ENCODE results near the gene GCC1. TPM values are rescaled to one million over a fixed set of nuclear protein-coding genes. Genes with fewer than 3 reads are reported as not detected.

The GCC1 gene
- total and polyA plus RNA-seq, 2 donors (not counting 1 experiment from before 2014, with no cell fraction given) = 10.3 to 25.5 TPM

DNA sequence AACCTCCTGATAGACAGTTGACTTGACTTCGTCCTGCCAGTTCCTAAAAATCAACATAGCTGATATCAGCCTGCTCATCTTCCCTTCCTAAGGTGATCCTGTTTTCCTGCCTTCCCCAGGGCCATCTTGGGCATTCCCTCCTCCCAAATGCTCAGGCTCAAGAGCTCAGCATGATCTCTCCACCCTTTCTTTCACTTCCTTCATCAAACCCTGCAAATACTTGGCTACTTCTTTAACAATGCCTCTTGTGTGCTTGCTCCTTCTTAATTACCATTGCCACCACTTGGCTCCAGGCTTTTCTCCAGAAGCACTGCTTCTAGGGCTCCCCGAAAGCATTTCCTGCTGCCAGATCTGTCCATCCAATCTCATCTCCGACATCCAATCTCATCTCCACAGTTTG is 15.5 kb upstream of the GCC1 start:
- Histone ChIP-seq H3K4me2 (replicated peaks; ENCODE audit: low read depth, low read length, poor library complexity, severe bottlenecking) (no peak overlapping the region), H3K9ac (ENCODE audit: low read length) (no peak overlapping the region), H3K4me1 (ENCODE audit: control insufficient read depth in 2 of 2, insufficient read depth in 2 of 2, low read length in 2 of 2) (no peaks in the 10 kb centered on the region), H4K20me1 (ENCODE audit: control insufficient read depth, insufficient read depth, low read length, poor library complexity, severe bottlenecking) (no peaks in the 10 kb centered on the region), H2AFZ (ENCODE audit: insufficient read depth, low read depth, low read length, poor library complexity, severe bottlenecking) (no peak overlapping the region), H3K79me2 (ENCODE audit: control insufficient read depth, insufficient read depth, low read length) (no peaks in the 10 kb centered on the region), H3K27ac (ENCODE audit: low read length in 2 of 2) (no peak overlapping the region), H3K9me3 (ENCODE audit: control extremely low read depth in 1 of 3, control insufficient read depth in 2 of 3, insufficient read depth in 1 of 3, low read length in 2 of 3) (no peaks in the 10 kb centered on the region), H3K27me3 (replicated peaks in 1 of 4; ENCODE audit: control extremely low read depth in 1 of 4, control insufficient read depth in 3 of 4, insufficient read depth in 4 of 4, low read length in 3 of 4) (no peaks in the 10 kb centered on the region), H3K36me3 (replicated peaks in 1 of 2; ENCODE audit: control extremely low read depth in 1 of 2, control insufficient read depth in 1 of 2, extremely low read depth in 1 of 2, insufficient read depth in 2 of 2, low read length in 1 of 2) (no peaks in the 10 kb centered on the region), H3K4me3 (ENCODE audit: control extremely low read depth in 1 of 5, extremely low read depth in 1 of 5, insufficient read depth in 1 of 5, low read depth in 2 of 5, low read length in 4 of 5) (no peak overlapping the region)
- no peak for DNase-seq
- Mint-ChIP-seq H3K9me3 (ENCODE audit: insufficient read depth) (no peaks in the 10 kb centered on the region), H3K4me1 (no peaks in the 10 kb centered on the region), H3K4me3 (no peak overlapping the region), H3K27ac (no peak overlapping the region), H3K27me3 (peaks cover 6% of the 10 kb centered on the region)
- ChIA-PET POLR2A (no interaction called here), CTCF (no interaction called here)
- WGBS (ENCODE audit: insufficient coverage) = 97% methylated on average over 3 of the region's 3 CpGs
- intact Hi-C loops (cut with micrococcal nuclease) = no loop called here
- ATAC-seq (ENCODE audit: low read depth) = no peak
- no peak for TF ChIP-seq EZH2 (IDR thresholded peaks at IDR 0.05; ENCODE audit: borderline replicate concordance, insufficient read depth, low read depth, low read length, poor library complexity, severe bottlenecking)
- TF ChIP-seq, protein P1, sequence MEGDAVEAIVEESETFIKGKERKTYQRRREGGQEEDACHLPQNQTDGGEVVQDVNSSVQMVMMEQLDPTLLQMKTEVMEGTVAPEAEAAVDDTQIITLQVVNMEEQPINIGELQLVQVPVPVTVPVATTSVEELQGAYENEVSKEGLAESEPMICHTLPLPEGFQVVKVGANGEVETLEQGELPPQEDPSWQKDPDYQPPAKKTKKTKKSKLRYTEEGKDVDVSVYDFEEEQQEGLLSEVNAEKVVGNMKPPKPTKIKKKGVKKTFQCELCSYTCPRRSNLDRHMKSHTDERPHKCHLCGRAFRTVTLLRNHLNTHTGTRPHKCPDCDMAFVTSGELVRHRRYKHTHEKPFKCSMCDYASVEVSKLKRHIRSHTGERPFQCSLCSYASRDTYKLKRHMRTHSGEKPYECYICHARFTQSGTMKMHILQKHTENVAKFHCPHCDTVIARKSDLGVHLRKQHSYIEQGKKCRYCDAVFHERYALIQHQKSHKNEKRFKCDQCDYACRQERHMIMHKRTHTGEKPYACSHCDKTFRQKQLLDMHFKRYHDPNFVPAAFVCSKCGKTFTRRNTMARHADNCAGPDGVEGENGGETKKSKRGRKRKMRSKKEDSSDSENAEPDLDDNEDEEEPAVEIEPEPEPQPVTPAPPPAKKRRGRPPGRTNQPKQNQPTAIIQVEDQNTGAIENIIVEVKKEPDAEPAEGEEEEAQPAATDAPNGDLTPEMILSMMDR (IDR thresholded peaks at IDR 0.05) = no peak

DNA sequence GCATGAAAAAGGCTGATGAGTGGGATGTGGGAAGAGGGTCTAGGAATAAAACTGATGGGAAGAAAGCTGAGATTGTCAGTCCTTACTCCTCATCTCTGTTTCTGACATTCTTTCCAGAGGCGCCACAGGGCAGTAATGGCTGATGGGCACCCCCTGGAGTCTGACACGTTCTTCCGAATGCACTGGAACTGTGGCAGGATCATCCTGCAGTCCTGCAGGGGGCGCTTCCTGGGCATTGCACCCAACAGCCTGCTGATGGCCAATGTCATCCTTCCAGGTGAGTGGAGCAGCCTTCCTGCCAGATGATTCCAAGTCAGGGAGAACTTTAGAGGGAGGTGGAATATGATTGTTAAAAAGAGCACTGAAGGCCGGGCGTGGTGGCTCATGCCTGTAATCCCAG is 12.9 kb upstream of the GCC1 start:
- DNase-seq = no peak
- ATAC-seq (ENCODE audit: low read depth) = no peak

More for the DNA sequence above, 12.9 kb upstream of the GCC1 start:
- ChIA-PET CTCF (no interaction called here), POLR2A (interaction anchor here (0.7 kb wide), 1 partner anchor 615 kb away, joined by 6 read pairs; no protein-coding TSS in a partner anchor)
- H3K27ac ChIP-seq (ENCODE audit: low read length in 2 of 2) = no peak overlapping the region
- H3K4me2 ChIP-seq (replicated peaks; ENCODE audit: low read depth, low read length, poor library complexity, severe bottlenecking) = no peak overlapping the region
- Mint-ChIP-seq H3K9me3 (ENCODE audit: insufficient read depth) (no peaks in the 10 kb centered on the region), H3K27me3 (peaks cover 6% of the 10 kb centered on the region), H3K4me3 (no peak overlapping the region), H3K4me1 (no peaks in the 10 kb centered on the region), H3K27ac (no peak overlapping the region)
- no peak overlapping the region for H2AFZ ChIP-seq (ENCODE audit: insufficient read depth, low read depth, low read length, poor library complexity, severe bottlenecking)
- intact Hi-C loops (cut with micrococcal nuclease) = no loop called here
- H3K4me1 ChIP-seq (ENCODE audit: control insufficient read depth in 2 of 2, insufficient read depth in 2 of 2, low read length in 2 of 2) = no peaks in the 10 kb centered on the region
- H3K4me3 ChIP-seq (ENCODE audit: control extremely low read depth in 1 of 5, extremely low read depth in 1 of 5, insufficient read depth in 1 of 5, low read depth in 2 of 5, low read length in 4 of 5) = no peak overlapping the region
- no peak for TF ChIP-seq EZH2 (IDR thresholded peaks at IDR 0.05; ENCODE audit: borderline replicate concordance, insufficient read depth, low read depth, low read length, poor library complexity, severe bottlenecking)
- TF ChIP-seq, protein P1 (IDR thresholded peaks at IDR 0.05) = no peak
- H3K9me3 ChIP-seq (ENCODE audit: control extremely low read depth in 1 of 3, control insufficient read depth in 2 of 3, insufficient read depth in 1 of 3, low read length in 2 of 3) = no peaks in the 10 kb centered on the region
- H3K79me2 ChIP-seq (ENCODE audit: control insufficient read depth, insufficient read depth, low read length) = no peaks in the 10 kb centered on the region
- no peak overlapping the region for H3K9ac ChIP-seq (ENCODE audit: low read length)
- H3K27me3 ChIP-seq (replicated peaks in 1 of 4; ENCODE audit: control extremely low read depth in 1 of 4, control insufficient read depth in 3 of 4, insufficient read depth in 4 of 4, low read length in 3 of 4) = no peaks in the 10 kb centered on the region
- no peaks in the 10 kb centered on the region for H4K20me1 ChIP-seq (ENCODE audit: control insufficient read depth, insufficient read depth, low read length, poor library complexity, severe bottlenecking)
- 77% methylated on average over 5 of the region's 6 CpGs for WGBS (ENCODE audit: insufficient coverage)
- no peaks in the 10 kb centered on the region for H3K36me3 ChIP-seq (replicated peaks in 1 of 2; ENCODE audit: control extremely low read depth in 1 of 2, control insufficient read depth in 1 of 2, extremely low read depth in 1 of 2, insufficient read depth in 2 of 2, low read length in 1 of 2)
